Iris pigment epithelial cell (primary cell): ENCODE data around the gene C9orf72.

Experiments
- DNase-seq: peaks from one replicate; pipeline ENCODE4 v3.0.0-alpha.2; 2011; ENCODE audit warnings: low read depth

The C9orf72 gene

DNA sequence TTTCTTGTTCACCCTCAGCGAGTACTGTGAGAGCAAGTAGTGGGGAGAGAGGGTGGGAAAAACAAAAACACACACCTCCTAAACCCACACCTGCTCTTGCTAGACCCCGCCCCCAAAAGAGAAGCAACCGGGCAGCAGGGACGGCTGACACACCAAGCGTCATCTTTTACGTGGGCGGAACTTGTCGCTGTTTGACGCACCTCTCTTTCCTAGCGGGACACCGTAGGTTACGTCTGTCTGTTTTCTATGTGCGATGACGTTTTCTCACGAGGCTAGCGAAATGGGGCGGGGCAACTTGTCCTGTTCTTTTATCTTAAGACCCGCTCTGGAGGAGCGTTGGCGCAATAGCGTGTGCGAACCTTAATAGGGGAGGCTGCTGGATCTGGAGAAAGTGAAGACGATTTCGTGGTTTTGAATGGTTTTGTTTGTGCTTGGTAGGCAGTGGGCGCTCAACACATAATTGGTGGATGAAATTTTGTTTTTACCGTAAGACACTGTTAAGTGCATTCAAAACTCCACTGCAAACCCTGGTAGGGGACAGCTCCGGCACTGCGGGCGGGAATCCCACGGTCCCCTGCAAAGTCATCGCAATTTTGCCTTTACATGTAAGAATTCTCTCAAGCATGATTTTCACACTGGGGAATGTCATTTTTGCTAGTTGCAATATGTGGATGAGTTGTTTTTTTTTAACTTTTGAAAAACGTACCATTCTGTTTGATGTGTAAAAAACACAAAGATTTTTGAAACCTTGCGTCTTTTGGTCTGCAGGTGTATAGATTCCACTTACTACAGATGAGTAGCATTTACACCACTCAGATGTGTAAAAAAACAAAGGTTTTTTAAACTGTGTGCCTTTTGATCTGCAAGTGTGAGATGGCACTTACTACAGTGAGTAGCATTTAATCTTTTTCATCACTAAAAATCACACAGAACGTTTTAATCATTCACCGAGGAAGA is 631 bp upstream of the C9orf72 start:
- peak; percentile 100 for DNase-seq

DNA sequence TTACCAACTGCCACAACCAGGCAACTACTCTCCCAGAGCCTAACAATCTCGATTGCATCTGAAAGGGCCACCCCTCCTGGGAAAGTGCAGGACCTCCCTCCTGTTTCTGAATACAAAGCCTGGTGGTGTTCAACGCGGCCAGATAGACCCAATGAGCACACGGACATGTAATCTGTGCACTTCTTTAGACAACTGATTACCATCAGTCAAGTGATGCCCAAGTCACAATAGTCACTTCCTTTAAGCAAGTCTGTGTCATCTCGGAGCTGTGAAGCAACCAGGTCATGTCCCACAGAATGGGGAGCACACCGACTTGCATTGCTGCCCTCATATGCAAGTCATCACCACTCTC is 739 bp downstream of the C9orf72 start:
- peak; percentile 55 for DNase-seq

DNA sequence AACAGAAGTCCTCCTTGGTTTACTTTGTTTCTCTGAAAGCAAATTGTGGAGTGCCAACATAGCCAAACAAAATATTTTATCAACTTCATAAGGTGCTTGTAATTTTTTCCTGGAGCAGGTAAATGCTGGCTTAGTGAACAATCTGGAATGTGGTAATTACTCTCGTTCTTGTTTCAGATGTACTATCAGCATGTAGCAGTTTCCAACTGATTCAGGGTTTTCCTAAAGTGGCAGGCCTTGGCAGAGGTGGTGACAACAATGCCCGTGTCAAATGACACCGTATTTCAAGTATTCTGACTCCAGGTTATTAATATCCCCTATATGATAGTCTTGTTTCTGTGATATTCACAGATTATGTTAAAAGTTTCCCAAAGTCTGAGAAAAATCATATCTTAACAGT is 1.2 kb downstream of the C9orf72 start:
- no peak for DNase-seq

DNA sequence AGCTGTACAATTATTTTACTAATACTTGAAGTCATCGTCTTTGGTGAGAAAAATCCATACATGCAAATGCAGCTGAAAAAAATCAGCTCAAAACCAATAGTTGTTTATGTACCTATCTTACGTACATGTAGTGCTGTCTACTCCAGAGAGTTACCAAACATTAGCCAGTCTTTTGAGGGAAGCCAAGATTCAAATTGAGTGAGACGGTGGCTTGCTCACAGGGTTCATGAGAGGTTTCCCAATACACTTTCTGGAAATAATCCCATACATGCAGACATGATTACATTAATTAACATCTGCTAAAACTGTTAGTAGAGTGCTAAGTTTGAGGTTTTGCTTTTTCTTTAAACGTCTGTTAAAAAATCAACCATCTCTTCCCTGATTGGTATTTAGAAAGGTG is 2.3 kb downstream of the C9orf72 start:
- no peak for DNase-seq

DNA sequence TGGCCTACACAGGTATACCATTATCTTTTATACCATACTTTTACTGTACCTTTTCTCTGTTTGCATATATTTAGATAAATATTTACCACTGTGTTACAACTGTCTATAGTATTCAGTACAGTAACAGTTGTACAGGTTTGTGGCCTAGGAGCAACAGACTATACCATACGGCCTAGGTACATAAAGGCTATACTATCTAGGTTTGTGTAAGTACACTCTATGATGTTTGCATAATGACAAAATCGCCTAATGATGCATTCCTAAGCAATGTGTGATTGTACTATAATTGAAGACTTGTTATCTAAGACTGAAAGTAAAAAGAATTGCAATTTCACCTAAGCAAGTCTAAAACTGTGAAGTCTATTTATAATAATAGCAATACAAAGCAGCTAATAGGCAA is 3.9 kb downstream of the C9orf72 start:
- DNase-seq, result no peak

DNA sequence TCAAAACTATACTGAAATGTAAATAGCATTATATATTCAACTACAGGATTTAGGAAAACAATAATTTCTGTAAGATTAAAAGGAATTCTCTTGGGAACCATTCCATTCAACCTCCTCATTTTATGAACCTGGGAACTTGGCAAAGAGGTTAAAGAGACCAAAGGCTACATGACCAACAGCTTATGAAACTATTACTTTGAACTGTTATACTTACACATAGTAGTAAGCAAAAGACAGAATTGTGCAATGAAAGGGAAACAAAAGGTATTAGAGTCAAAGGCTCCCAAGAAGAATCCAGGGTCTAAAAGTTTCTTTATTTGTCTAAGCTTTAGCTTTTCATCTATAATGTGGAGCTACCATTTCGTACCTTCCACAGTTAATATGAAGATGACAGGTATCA is 7.2 kb downstream of the C9orf72 start:
- no peak for DNase-seq

DNA sequence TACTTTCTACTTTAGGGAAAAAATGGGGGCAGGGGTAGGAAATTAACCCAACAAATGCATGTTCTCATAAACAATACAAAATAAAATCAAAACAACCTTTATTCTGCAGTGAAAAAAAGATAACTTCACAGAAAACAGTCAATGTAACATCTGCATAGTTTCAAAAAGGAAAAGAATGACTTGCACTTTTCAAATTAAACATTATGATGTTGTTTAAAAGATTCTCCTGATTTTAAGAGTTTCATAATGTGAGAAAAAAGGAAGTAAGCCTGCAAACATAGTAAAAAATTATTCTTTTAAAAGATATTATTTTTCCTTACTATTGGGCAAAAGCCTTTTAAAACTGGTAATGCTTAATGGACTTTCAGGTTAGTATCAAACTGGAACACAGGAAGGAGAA is 7.6 kb downstream of the C9orf72 start:
- no peak for DNase-seq

DNA sequence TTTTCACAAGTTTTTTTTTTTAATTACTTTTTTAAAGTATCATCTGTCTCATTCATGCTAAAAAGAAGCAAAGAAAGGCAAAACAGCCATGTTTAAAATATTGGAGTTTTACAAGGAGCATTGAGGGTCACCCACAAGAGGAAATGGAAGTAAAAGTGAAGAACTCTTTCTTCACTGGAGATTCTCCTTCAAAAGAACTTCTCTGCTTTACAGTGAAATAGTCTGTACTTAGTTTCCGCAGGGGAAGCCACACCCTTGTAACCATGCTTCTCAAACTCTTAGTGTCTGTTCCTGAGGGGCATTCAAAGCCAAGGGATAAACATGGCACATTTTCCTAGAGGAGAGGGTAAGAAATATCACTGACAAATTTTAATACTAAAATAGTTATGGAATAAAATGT is 8.6 kb downstream of the C9orf72 start:
- DNase-seq, result no peak

DNA sequence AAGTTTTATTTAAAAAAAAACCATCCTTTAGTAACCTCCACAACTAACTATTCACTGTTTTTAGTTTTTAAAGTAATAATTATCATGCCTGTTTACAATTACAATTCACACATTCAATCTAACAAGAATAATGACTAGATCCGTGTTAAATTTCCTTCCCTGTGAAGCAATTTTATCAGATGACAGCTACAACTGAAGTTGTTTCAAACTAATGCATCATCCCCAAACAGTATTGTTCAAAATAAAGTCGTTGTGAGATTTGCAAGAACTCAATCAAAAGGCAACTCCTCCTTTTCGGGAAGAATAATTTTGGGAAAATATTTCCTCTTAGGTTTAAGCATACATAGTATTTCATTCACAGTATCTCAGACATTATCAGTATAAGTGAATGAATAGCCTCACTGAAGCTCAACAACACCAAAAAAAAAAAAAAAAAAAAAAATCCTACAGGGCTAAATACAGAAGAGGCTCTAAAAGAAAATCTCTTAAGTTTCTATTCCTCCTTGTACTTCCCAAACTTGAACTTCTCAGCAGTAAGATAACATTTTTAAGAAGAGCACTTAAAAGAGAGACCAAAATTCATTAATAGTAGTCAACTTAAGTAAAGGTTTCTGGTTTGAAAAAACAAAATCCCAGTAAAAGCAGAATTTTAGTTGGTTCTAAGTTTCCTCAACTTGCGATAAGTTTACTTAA is 9.4 kb downstream of the C9orf72 start:
- DNase-seq, result no peak

DNA sequence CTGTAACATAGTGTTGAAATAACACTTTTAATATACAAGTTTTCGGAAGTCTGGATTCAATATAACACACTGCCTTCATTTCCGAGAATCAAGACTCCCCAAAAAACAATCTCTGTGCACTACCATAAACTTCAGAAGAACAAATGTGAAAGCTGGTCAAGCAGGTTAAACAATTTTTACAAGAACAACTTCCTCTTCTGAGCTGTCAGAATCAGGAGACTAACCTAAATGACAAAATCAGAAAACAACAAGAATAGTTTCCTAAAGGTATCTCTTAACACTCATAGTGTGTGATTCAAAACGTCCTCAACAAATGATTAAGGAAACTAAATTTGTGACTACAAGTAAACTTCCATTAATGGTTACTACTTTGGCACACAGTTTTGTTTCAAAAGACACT is 11.6 kb downstream of the C9orf72 start:
- no peak for DNase-seq

DNA sequence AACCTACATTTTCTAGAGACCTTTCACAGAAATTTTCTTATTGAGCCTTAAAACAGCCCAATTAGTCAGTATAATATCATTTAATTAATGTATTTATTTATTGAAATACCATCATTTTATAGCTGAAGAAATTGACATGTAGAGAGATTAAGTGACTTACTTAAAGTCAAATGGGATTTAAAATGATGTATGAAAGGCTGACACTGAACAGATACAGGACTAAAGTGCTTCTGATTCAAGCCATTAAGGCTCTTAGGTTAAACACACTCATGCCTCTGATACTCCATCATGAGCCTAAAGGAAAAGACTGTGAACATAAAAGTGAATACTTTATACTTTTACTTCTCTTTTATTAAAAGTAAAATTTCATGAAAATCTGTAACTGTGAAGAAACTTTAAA is 12.8 kb downstream of the C9orf72 start:
- DNase-seq, result no peak

DNA sequence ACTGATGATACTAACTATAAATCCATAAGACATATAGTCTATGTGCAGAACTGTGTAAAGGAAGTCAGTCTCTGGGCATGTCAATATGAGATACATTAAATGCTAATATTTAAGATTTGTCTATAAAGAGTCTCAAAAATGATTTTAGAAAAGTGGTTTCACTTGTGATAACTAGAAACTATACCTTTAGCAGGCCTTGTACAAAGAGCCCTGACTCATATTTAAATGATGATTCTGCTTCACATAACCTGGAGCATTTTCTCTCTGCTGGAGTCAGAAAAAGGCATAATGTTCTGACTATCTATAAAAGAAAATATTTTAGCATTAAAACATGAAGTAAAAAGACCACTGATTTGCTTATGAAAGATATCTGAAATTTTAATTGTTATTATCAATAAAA is 15.0 kb downstream of the C9orf72 start:
- DNase-seq, result no peak

DNA sequence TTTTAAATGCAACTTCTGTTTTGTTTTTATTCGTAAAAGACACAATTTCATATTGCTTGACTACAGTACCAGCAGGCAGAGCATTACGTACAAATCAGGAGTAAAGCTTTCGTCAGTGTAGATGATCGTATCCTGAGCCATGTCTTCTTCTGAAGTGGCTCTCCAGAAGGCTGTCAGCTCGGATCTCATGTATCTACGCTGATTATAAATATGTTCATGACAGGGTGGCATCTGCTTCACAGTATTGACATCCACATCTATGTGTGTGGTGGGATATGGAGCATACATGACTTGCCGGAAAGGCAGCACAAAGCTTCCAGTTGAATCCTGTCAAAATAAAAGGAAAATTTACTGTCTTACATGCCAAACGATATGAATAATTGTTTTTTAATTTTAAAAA is 16.8 kb downstream of the C9orf72 start:
- no peak for DNase-seq

DNA sequence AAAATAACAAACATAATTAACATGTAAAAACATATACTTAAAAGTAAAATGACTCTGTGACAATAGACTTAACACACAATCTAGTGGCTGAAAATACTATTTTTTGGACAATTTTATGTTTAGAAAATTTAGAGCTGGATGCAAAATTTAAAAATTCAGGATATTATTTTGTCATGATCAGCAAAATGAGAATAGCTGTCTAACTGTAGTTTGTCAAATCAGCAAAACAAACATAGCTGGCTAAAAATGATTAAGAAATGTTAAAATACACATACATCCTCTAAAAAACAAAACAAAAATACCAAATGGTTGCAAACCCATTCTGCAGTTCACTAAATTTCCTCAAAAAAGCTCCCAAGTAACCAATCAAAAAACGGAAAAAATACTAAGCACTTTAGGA is 18.6 kb downstream of the C9orf72 start:
- no peak for DNase-seq

DNA sequence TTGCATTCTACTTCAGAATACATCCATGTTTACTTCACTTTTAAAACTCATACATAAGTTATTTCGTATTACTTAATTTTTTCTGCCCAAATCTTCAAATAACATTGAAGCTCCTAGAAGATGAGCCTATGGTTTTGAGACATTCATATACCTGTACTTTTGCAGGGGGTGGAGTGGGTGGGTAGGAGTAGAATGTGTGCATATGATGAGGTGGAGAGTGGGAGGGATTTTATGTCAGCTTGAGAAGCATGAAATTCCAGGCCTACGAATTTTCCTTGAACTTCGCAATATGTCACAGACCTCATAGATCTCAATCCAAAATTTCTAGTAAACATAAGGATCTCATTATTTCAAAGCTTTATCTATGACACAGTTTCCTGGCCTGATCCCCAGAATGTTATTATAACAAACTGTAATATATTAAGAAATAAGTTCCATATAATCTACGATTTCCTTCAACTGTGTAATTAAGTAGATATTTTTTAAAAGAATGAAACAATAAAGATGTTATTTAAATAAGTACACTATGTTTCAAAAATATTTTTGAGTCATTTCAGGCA is 24.0 kb downstream of the C9orf72 start:
- no peak for DNase-seq

DNA sequence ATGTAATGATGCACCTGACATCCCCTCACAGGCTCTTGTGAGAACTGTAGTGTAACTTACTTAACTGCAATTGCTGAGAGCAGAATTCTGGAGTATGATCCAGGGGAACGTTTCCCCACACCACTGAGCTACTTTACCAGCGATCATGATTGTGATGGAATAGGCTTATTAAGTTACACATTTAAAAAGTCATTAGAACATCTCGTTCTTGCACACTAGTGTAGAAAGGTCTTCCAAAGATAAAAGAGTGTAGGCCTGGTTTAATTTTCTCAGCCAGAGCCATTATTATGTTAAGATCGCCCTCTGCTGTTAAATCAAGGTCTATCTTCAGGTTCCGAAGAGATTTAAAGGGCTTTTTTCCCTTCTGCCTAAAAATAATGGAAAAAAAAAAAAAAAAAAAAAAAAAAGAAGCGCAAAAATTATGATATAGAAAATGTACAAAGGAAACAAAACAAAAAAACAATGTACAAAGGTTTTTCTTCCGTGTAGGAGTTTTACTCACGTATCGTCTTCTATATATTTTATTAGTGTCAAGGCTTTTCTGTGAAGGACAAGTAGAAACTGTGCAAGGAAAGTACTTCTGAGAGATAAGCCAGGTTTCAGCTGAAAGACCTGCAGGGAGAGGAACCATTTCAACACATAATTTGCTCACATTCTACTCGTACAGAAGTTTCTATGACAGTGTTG is 25.1 kb downstream of the C9orf72 start:
- peak; percentile 56 for DNase-seq

DNA sequence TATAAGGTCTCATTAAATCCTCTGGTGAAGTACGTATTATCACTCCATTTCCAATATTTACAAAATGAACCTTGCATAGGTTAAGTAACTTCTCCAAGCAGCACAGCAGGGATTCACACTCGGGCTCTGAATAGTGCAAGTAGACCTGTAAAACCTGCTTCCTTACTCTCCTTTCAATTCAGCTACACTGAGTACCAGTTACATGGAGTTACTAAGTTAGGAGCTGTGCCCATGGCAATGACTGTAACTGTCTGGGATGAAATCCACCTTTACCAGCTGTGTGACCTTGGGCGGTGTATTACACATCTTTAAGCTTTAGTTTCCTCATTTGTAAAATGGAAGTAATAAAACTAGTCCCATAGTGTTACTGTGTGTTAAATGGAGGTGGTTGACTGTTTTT is 27.8 kb downstream of the C9orf72 start:
- DNase-seq, result no peak

DNA sequence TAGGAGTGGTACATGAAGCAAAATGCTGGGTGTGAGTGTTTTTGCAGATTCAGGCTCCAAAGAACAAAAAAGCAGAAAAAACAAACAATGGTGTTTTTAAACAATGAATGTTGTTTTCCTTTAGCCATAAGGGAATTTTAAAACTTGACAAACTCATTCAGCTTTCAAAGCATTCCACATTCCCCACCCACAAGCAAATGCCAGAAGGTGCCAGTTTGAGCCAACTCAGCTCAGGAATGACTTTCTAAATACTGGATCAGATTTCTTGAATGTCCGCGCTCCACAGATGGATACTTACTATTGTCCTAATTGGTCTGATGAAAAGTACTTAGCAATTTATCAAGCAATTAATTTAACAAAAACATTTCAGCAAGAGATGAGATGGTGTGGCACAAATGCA is 30.8 kb downstream of the C9orf72 start:
- DNase-seq, result no peak

DNA sequence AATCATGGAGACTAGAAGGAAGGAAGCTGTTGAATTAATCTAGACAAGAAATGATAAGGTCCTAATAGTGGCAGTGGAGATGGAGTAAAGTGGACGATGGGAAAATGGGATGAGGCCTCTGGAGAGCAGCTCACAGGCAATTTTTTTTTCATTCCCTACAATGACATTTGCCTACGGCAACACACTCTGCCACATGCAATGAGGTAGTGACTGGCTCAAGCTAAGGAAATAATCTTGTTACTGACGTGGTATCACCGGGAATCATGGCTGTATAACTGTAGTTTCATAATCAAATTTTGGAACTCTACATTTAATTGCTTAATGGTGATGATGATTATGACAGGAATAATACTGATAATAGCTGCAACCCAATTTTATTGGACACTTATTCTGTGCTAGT is 31.5 kb downstream of the C9orf72 start:
- DNase-seq, result no peak

DNA sequence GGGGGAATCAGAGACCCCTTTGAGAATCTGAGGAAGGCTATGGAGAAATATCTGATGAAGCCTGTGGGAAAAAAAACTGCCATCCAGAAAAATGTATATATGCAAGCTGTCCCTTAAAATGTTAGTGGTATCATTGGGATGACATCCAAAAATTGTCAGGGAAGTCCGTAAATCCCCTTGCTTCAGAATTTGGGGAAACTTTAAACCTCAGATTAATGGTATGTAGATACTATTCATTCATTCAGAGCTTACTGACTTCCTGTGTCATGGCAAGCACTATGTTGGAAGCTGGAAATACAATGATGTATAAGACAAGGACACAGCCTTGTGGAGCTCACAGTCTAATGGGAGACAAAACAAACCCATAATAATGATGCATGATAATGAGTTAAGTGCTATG is 32.8 kb downstream of the C9orf72 start:
- DNase-seq, result peak; percentile 63

DNA sequence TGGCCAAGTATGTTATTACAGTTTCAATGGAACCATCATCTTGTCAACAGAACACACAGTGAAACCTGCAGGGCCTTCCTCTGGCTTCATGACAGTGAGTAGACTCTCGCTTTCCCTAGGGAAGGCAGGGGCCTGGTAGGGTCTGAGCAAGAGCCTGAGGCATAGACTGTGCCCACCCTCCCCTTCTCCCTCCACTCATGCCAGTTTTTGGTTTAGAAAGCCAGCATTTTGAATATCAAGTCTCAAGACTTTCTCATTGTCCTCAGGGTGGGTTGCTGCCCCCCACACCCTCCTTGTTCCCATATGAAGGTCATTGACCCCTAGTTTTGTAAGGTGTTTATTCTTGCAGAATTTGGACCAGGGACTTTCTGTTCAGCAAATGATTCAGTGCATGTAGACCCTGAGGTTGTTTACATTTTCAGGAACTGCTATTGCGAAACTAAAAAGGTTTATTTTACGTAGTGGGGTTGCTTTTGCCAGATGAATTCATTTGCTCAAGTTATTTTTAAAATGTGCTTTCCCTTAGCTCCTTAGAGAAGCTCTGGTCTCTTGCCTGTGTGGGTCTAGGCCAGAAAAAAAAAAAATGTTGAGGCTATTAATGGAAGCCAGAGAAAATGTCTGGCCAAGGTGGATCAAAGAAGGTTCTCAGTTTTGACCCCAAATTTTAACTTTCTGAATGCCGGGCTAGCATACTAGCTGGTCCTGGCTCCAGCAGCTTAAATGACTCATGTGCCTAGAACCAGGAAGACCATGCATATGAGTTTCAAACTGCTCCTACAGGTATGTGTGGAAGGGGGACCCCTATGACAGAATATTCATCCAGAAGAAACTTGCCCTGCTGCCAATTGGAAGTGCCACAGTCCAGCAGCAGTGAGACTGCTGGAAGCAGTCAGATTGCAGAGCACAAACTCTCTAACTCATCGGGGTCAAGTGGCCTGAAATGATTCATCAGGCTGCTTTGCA is 33.5 kb downstream of the C9orf72 start:
- DNase-seq, result peak; percentile 93

DNA sequence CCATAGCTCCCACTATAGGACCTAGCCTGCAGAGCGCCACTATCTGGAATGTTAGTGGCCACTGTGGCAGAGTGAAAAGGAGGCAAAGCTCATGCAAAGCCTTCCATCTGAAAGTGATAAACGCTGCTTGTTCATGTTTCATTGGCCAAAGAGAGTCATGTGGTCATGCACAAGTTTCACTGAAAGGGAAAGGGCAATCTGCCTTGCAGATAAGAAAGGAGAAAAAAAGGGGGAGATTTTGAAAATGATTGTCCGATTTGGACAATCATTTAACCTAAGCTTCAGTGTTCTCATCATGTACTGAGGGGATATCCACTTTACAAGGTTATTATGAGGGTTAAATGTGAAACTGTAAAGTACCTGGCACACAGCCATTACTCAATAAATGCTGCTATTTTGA is 34.6 kb downstream of the C9orf72 start:
- no peak for DNase-seq
